Activated CD4-positive, alpha-beta T cell treated with anti-CD3 and anti-CD28 coated beads, Interleukin-2, amount 10 ng/mL, durations not matched to agents 24 days and 14 days (primary cell): ENCODE results near the gene ALOXE3. TPM values are rescaled to one million over a fixed set of nuclear protein-coding genes. Genes with fewer than 3 reads are reported as not detected.

Source experiments
- DNase-seq: peaks from one replicate; pipeline ENCODE4 v3.0.0; 2022
- H3K27ac Mint-ChIP-seq: one replicate; pipeline ENCODE4 v1.8.0; 2022; ENCODE audit warnings: mild to moderate bottlenecking, mixed read lengths
- H3K27me3 Mint-ChIP-seq: one replicate; pipeline ENCODE4 v1.8.0; 2022; ENCODE audit warnings: mixed read lengths
- H3K36me3 Mint-ChIP-seq: one replicate; pipeline ENCODE4 v1.8.0; 2022; ENCODE audit warnings: low read depth, mild to moderate bottlenecking, mixed read lengths
- H3K4me1 Mint-ChIP-seq: one replicate; pipeline ENCODE4 v1.8.0; 2021; ENCODE audit warnings: mixed read lengths
- H3K4me3 Mint-ChIP-seq: one replicate; pipeline ENCODE4 v1.8.0; 2022; ENCODE audit warnings: mild to moderate bottlenecking, moderate library complexity, mixed read lengths
- H3K9me3 Mint-ChIP-seq: one replicate; pipeline ENCODE4 v1.8.0; 2021; ENCODE audit warnings: mixed read lengths
- intact Hi-C: fragments of 100-400 bp; cut with micrococcal nuclease; formaldehyde crosslinking; loops from one replicate; pipeline ENCODE4 v1.15.1; 2023
- total RNA-seq: library from RNA; stranded (reverse); gene quantifications from 2 replicates; pipeline ENCODE4 v1.2.3, GENCODE V29; 2022

ALOXE3 gene
- total RNA-seq = not detected in 2 replicates

DNA sequence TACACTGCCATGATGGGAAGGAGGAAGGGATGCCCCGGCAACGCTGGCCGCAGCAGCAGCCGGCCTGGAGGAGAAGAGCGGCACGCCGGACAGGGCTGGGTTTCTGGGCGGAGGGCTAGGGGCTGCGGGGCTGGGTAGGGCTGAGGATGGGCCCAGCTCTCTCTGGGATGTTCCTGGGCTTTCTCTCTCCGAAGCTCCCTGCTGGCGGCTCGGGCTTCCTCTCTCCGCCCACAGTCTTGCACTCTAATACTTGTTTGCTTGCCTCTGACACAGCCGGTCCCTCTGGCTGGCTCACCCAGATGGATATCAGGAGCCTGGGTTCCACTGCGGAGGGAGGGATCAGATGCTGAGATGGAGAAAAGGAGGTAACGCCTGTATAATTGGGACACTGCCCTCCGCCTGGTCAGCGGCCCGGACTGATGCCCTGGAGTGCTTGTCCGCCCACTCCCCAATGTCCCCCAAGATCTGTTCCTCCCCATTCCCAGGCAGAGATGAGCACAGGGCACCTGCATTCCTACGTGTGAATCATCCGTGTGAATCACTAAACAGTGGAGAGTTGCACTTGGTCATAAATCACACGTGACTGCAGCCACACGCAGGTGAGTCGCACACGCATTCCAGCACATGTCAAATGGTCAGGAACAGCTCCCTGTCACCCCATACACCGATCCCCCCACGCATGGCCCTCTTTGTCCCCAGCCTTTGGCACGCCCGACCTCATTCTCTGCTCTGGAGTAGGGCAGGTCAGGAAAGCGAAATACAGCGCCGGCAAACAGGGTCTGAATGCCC, at the start of gene ALOXE3:
TSS of gene ALOXE3 (minus strand) at position 535 of the 789 bp plus-strand sequence. CDS start at position 11, 524 bp downstream.
- H3K27me3 Mint-ChIP-seq = peaks cover 59% of the 10 kb centered on the region
- H3K4me3 Mint-ChIP-seq = peak within 1 kb of the TSS; percentile 91
- H3K9me3 Mint-ChIP-seq = no peaks in the 10 kb centered on the region
- DNase-seq = peak; percentile 69
- peaks cover 44% of the 10 kb centered on the region for H3K4me1 Mint-ChIP-seq
- H3K36me3 Mint-ChIP-seq = peaks cover 4% of the 10 kb centered on the region
- H3K27ac Mint-ChIP-seq = peak within 1 kb of the TSS; percentile 92
- intact Hi-C loops = loop anchor here (2.0 to 10.0 kb wide), 4 partner anchors 45 to 203 kb away; partner anchors contain the start of genes RNF227 and SLC25A35

GRCh38 chr17:8167526-8167925, 49.2 kb upstream of the ALOXE3 start:
- intact Hi-C loops = no loop called here
- peaks cover 26% of the 10 kb centered on the region for H3K4me1 Mint-ChIP-seq
- DNase-seq = no peak
- no peaks in the 10 kb centered on the region for H3K27me3 Mint-ChIP-seq
- H3K9me3 Mint-ChIP-seq = no peaks in the 10 kb centered on the region
- H3K27ac Mint-ChIP-seq = no peak overlapping the region
- H3K4me3 Mint-ChIP-seq = no peak overlapping the region
- H3K36me3 Mint-ChIP-seq = peaks cover 2% of the 10 kb centered on the region

DNA sequence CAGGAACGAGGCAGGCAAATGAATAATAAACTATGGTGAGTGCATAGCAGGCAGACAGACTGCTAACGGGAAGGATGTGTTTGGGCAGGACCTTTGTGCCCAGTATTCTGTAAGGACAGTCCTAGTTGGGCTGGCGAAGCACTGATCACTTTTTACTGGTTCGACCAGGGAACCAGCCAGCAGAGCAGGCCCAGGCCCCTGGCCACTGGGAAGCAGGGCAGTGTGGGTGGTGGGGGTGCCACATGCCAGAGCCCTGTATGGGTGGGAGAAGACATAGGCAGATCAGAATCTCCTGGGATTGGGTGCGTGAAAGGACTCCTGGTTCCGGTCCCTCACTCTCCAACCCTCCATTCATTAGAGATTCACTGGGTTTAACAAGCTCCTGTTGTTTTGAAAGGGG, 48.4 kb upstream of the ALOXE3 start:
- DNase-seq = no peak
- H3K9me3 Mint-ChIP-seq = no peaks in the 10 kb centered on the region
- no peak overlapping the region for H3K27ac Mint-ChIP-seq
- H3K4me3 Mint-ChIP-seq = no peak overlapping the region
- peaks cover 5% of the 10 kb centered on the region for H3K36me3 Mint-ChIP-seq
- H3K27me3 Mint-ChIP-seq = no peaks in the 10 kb centered on the region
- H3K4me1 Mint-ChIP-seq = peaks cover 26% of the 10 kb centered on the region
- intact Hi-C loops = no loop called here

- peaks cover 24% of the 10 kb centered on the region for H3K36me3 Mint-ChIP-seq
- intact Hi-C loops = loop anchor here (1.0 kb wide), 2 partner anchors 9 to 23 kb away; no protein-coding TSS in a partner anchor
Measured at GRCh38 chr17:8164815-8165131, 46.5 kb upstream of the ALOXE3 start.

DNA sequence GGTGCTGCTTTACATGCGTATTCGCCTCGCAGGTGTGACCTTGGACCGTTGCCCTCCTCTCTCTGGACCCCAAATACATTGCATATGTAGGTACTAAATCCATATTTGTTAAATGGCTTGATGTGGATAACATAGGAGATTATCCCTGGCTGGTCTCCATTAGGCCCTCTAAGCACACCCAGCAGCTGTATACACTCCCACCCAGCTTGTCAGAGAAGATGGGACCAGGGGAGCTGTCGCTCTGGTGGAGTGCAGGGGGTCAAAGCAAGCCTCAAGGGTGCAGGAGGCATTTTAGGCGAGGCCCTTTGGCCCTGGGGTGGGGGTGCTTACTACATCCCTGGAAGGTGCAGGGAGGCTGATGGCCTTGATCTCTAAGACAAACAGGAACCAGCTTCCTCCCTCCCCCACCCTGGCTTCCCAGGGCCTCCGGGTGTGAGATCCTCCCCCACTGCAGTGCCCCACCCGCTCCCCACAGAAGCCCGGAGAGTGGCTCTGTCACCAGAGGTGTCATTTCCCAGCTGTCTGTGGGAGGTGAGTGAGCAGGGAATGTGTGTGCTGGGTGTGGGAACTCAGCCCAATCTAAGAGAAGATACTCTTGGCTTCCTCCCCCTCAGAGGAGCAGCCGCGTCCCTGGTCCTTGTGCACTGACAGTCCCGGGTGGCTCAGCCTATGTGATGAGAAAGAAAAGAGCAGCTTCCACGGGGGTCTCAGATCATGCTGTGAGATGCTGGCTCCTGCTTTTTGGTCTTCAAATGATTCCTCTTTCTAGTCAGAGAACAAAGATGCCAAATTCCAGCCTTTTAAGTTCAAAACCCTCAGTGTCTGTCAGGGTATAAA, 45.9 kb upstream of the ALOXE3 start:
- Mint-ChIP-seq H3K9me3 (no peaks in the 10 kb centered on the region), H3K27me3 (no peaks in the 10 kb centered on the region), H3K27ac (peak overlapping the region; percentile 99), H3K4me3 (peak overlapping the region; percentile 92), H3K36me3 (peaks cover 28% of the 10 kb centered on the region), H3K4me1 (peaks cover 50% of the 10 kb centered on the region)
- intact Hi-C loops = loop anchor here (1.0 kb wide), 2 partner anchors 9 to 23 kb away; no protein-coding TSS in a partner anchor
- DNase-seq = peak; percentile 93

More at GRCh38 chr17:8164815-8165131, 46.5 kb upstream of the ALOXE3 start:
- DNase-seq = peak; percentile 76
- H3K27ac Mint-ChIP-seq = peak overlapping the region; percentile 99
- peak overlapping the region; percentile 92 for H3K4me3 Mint-ChIP-seq
- H3K4me1 Mint-ChIP-seq = peaks cover 44% of the 10 kb centered on the region
- no peaks in the 10 kb centered on the region for H3K9me3 Mint-ChIP-seq
- no peaks in the 10 kb centered on the region for H3K27me3 Mint-ChIP-seq

DNA sequence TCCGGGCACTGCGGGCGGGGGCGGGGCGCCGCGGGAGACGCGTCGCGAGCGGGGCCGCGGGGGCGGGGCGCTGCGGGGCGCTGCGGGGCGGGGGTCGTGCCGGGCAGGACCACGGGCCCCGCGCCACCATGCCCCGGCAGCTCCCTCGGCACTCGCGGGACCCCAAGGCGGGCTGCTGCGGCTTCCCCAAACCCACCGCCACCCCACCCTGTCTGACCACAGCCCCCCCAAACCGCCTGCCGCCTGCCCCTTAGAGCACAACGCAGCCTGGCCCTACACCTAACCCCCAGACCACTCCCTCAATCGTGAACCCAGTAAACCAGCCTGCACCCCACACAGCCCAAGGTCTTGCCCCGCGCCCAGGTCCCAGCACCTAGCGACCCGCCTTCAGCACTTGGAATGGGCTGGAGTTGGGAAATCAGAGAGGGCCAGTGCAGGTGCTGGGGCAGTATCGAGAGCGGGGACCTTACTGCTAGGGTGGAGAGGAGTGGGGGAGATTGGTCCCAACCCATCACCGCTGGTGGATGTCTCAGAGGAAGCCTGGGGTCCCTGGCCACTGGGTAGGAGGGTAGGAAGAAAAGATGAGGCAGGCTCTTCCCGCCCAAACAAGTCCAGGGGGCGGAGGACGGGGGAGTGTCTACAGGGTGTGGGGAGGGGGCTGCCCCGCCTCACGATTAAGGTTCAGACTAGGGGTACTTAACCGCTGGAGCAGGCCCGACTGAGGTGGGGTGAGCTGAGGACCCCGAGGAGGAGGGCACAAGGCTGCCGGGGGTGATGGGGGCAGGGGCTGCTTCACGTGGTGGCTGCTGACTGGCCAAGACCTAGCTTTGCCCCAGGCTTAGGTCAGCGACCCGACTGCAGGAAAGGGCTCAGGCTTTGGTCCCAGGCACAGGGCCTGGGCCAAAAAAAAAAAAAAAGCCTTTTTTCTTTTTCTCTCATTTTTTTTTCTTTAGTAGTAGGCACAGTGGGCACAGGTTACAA, 45.0 kb upstream of the ALOXE3 start:
- intact Hi-C loops = no loop called here

DNA sequence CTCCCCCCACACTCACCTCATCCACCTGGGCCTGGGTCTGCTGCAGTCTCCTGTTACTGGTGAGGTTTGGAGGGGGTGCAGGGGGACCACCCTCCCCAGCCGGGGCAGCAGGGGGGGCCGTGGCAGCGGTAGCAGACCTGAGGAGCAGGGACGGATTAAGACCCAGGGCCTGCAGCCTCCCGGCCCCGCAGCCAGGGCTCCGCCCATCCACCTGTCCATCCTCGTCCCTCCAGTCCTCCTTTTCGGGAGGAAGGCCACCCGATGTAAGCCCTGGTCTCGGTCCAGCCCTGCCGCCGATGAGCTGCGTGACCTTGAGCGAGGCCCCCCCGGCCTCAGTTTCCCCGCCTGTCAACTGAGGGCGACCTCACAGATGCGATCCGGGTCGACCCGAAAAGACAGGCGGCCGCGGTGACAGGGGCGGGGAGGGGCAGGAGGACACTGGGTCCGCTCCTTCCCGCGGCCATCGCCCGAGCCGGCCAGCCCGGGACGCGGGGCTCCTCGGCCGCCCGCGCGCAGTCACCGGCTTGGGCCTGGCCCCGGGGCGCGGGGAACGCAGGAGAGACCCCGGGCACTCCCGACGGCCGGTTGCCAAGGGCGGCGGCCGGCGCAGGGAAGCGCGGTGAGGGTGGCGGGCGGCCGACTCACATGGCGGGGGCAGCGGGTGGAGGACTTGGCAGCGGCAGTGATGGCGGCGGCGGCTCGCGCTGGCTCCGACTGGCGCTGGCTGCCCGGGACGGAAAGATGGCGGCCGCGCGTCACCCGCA, 44.1 kb upstream of the ALOXE3 start, which contains the start of gene VAMP2:
TSS of gene VAMP2 (minus strand) at position 716 of the 764 bp plus-strand sequence. CDS start at position 647, 69 bp downstream.
- peak; percentile 97 for DNase-seq
- intact Hi-C loops = no loop called here
- H3K36me3 Mint-ChIP-seq = peaks cover 36% of the 10 kb centered on the region
- no peaks in the 10 kb centered on the region for H3K27me3 Mint-ChIP-seq
- H3K9me3 Mint-ChIP-seq = no peaks in the 10 kb centered on the region
- H3K4me3 Mint-ChIP-seq = peak within 1 kb of the TSS; percentile 92
- H3K4me1 Mint-ChIP-seq = peaks cover 57% of the 10 kb centered on the region
- H3K27ac Mint-ChIP-seq = peak within 1 kb of the TSS; percentile 99

More for the DNA sequence above, 45.0 kb upstream of the ALOXE3 start:
- DNase-seq = peak; percentile 77
- no peaks in the 10 kb centered on the region for H3K27me3 Mint-ChIP-seq
- H3K36me3 Mint-ChIP-seq = peaks cover 34% of the 10 kb centered on the region
- H3K4me1 Mint-ChIP-seq = peaks cover 57% of the 10 kb centered on the region
- H3K4me3 Mint-ChIP-seq = peak overlapping the region; percentile 92
- H3K9me3 Mint-ChIP-seq = no peaks in the 10 kb centered on the region
- peak overlapping the region; percentile 99 for H3K27ac Mint-ChIP-seq

- Mint-ChIP-seq H3K36me3 (peaks cover 36% of the 10 kb centered on the region), H3K4me3 (peak overlapping the region; percentile 82), H3K27ac (peak overlapping the region; percentile 82), H3K9me3 (no peaks in the 10 kb centered on the region), H3K4me1 (peaks cover 55% of the 10 kb centered on the region), H3K27me3 (no peaks in the 10 kb centered on the region)
- DNase-seq = peak; percentile 66
- intact Hi-C loops = no loop called here
Measured at GRCh38 chr17:8161289-8162232, 43.2 kb upstream of the ALOXE3 start.

DNA sequence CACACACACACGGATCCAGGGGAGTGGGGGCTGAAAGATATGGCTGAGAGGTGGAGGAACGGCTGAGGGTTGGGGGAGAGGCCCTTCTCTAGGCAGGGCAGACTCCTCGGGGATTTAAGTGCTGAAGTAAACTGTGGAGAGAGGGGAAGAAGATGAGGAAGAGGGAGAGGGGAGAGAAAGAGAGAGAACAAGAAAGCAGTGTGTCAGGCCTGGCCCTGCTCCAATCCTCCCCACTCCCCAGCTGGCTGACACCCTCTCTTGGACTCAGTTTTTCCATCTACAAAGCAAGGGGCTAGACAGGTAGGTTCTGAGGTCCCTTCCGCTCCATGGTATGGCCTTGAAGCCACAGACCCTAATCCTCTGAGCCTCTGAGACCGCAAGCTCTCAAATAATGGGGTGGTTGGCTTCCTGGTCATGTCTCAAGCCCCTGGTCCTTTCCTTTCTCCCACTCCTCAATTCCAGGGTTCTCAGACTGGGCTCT, 42.5 kb upstream of the ALOXE3 start:
- Mint-ChIP-seq H3K9me3 (no peaks in the 10 kb centered on the region), H3K27ac (peak overlapping the region; percentile 82), H3K4me3 (peak overlapping the region; percentile 82), H3K27me3 (no peaks in the 10 kb centered on the region), H3K36me3 (peaks cover 36% of the 10 kb centered on the region), H3K4me1 (peaks cover 53% of the 10 kb centered on the region)
- intact Hi-C loops = no loop called here
- peak; percentile 64 for DNase-seq

DNA sequence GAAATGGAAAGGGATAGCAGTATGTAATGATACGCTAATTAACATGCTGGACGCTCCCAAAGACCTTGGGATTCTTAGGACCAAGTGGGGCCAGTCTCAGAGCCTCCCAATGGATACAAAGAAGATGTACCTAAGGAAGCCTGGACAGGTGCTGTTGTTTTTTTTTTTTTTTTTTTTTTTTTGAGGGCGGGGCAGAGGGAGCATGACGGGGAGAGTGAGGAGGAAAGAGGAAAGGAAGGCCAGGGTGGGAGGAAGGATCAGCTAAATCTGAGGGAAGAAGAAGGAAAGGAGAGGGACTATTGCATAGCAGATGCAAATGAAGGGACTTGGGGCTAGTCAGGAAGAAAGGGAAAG, 41.9 kb upstream of the ALOXE3 start:
- no peak for DNase-seq
- Mint-ChIP-seq H3K36me3 (peaks cover 36% of the 10 kb centered on the region), H3K27me3 (no peaks in the 10 kb centered on the region), H3K27ac (peak overlapping the region; percentile 82), H3K4me3 (peak overlapping the region; percentile 82), H3K4me1 (peaks cover 57% of the 10 kb centered on the region), H3K9me3 (no peaks in the 10 kb centered on the region)
- intact Hi-C loops = no loop called here

- Mint-ChIP-seq H3K27ac (peak overlapping the region; percentile 82), H3K9me3 (no peaks in the 10 kb centered on the region), H3K36me3 (peaks cover 36% of the 10 kb centered on the region), H3K4me3 (peak overlapping the region; percentile 82), H3K4me1 (peaks cover 57% of the 10 kb centered on the region), H3K27me3 (no peaks in the 10 kb centered on the region)
- intact Hi-C loops = loop anchor here (10.0 kb wide), 2 partner anchors 475 to 925 kb away; partner anchors contain the start of genes DVL2, PHF23, TP53 and WRAP53
- peak; percentile 62 for DNase-seq
Measured at GRCh38 chr17:8159459-8160223, 41.3 kb upstream of the ALOXE3 start.
